NCI-H345 treated with DMSO at 0.1 percent for 48 hours (cell line): ENCODE data around the gene CFAP57.
"Not testable (repeated sequence)": the region's sequence is repeated elsewhere in the genome, so short reads cannot be mapped to it uniquely, and the experiment has no call there.

ENCODE experiments used
- DNase-seq: peaks from one replicate; lab custom pipeline; 2025; ENCODE audit not compliant: unreplicated experiment; lab: John Stamatoyannopoulos, UW

CFAP57 gene

DNA sequence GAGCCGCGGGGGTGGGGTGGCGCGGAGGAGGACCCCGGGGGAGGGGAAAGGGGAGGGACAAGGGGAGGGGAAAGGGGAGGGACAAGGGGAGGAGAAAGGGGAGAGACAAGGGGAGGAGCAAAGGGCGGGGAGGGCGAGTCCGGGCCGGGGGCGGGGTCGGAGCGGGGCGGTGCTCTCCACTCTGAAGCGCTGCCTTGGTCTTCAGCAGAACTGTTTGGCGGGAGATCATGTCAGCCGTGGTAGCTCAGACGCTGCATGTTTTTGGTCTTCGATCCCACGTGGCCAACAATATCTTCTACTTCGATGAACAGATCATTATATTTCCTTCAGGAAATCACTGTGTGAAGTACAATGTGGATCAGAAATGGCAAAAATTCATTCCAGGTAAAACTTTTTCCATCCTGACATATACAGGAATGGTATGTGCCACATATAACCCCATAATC, 420 bp downstream of the CFAP57 start:
- DNase-seq = peak; percentile 73

DNA sequence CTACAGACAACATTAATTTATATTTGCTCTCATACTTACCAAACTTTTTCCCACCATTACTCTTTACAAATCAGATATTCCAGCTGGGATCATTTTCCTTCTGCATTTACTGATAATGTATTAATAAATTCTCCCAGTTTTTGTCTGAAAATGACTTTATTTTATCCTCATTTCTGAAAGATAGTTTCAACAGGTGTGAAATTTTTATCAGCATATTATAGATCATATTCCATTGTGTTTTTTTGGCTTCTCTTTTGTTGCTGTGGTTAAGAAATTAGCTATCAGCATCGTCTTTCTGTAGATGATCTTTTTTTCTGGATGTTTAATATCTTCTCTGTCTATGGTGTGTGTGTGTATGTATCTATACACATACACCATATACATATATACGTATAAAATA, 2.7 kb downstream of the CFAP57 start:
- no peak for DNase-seq

DNA sequence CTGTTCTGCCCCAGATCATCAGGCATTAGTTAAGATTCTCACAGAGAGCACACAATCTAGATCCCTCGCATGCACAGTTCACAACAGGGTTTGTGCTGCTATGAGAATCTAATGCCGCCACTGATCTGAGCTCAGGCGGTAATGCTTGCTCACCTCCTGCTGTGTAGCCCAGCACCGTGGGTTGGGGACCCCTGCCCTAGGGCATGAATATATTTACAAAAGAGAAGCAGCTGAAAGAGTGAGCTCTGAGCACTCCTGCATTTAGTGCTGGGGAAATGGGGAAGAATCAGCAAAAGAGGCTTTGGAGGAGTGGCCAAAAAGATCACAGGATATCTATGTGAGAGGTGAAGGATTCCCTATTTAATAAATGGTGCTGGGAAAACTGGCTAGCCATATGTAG, 5.6 kb downstream of the CFAP57 start:
- DNase-seq = no peak

DNA sequence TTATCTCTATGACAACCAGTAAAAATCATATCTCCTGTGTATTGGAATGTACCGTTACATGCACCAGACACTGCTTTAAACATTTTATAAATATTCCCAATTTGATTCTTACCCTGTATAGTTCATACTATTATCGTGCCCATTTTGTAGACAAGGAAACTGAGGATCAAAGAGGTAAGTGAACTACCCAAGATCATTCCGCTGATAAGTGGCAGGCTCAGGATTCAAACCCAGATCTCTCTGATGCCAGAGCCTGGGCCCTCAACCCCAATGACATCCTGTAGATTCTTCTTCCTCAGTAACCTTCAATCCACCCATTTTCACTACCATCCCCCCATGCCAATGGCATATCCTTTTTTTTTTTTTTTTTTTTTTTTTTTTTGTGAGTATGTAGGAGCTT, 12.3 kb downstream of the CFAP57 start:
- no peak for DNase-seq

DNA sequence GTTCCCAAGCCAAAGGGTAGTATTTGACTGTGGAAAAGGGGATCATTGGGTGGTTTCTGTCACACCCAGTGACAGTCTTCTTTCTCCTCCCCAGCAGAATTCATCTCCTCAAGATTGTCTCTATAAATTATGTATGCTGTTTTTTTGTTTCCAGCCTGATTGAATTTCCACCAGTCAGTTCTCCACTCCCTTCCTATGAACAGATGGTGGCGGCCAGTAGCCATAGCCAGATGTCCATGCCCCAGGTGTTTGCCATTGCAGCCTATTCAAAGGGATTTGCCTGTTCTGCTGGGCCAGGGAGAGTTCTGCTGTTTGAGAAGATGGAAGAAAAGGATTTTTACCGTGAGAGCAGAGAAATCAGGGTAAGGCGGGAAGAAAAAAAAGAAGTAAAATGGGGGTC, 12.9 kb downstream of the CFAP57 start:
- DNase-seq = no peak

DNA sequence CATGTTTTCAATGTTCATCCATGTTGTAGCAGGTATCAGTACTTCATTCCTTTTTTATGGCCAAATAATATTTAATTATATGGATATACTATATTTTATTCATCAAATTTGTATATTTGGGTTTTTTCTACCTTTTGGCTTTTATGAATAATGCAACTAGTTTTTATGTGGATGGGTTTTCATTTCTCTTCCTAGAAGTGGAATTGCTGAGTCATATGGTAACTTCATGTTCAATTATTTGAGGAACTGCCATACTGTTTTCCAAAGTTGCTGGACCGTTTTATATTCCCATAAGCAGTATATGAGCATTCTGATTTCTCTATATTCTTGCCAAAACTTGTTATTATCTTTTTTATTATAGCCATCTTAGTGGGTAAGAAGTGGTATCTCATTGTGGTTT, 16.0 kb downstream of the CFAP57 start:
- DNase-seq = no peak

DNA sequence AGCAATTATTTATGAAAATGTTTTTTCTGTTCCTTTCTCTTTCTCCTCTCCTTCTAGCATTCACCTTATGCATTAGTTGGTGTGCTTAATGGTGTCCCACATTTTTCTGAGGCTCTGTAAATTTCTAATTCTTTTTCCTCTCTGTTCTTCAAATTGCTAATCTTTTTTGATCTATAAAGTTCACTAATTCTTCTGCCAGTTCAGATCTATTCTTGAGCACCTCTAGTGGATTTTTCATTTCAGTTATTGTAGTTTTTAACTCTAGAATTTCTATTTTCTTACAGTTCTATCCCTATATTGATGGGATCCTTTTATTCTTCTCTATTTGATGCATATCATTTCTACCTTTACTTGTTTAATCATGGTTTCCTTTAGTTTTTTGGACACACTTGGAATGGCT, 22.4 kb downstream of the CFAP57 start:
- no peak for DNase-seq

DNA sequence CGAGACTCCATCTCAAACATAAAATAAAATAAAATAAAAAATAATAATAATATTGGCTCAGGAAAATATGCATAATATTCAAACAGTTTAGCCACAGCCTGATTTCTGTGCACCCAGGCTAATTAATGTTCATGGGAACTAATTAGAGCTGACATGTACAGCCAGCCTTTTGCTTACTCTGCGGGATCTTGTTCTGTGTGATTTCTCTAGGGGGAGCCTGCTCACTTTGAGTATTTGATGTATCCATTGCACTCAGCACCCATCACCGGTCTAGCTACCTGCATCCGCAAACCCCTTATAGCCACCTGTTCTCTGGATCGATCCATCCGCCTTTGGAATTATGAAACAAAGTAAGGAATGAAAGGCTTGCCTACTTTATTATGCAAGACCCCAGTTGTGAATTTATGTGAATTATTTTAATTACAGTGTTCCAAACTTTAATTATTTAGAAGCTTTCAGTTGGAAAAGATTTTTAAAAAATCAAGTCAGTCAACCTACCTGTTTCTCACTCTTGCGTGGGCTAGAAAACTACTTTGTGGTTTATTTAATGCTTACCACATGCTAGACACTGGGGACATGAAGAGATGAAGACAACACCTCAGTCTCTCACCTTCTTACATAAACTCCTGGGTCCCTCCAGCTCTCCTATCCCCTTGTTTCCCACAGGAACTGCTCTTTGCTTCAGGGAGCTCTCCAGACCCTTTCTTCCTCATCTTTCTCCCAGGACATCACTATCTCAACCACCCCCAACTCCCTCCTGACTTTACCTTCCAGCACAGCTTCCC, 25.4 kb downstream of the CFAP57 start:
- no peak for DNase-seq

DNA sequence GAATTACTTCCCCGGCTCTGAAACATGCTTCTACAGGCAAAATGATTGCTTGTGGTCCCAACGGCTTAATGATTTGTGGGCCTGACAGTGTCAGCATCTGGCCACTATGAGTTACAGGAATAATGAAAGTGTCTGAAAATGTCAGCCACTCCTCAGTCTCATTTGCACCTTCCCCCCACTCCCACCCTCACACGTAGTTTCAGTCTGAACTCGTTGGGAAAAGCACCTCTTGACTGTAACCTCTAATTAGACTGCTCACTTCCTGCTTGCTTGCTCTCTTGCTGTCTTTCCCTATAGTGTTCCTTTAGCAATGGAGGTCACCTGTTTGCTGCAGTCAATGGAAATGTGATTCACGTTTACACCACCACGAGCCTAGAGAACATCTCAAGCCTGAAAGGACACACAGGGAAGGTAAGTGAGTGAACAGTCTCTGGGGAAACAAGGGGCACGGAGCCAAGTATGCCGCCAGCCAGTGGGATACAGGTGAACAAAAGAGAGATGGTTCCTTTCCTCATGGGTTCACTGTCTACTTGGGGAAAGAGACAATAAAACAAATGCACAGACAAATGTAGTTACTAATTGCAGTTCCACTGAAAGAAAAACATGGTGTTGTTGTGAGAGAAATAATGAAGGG, 27.1 kb downstream of the CFAP57 start:
- DNase-seq = peak; percentile 94

DNA sequence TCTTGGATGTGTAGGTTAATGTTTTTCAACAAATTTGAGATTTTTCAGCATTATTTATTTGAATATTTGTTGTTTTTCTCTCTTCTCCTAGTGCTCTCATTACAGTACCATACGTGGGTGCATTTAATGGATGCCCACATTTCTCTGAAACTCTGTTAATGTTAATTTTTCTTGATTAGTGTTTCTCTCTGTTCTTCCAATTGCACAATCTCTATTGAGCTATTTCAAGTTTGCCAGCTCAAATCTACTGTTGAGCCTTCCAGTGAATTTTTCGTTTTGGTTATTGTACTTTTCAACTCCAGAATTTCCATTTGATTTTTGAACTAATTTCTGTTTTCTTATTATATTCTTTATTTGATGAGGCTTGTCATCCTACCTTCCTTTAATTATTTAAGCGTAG, 31.7 kb downstream of the CFAP57 start:
- no peak for DNase-seq

DNA sequence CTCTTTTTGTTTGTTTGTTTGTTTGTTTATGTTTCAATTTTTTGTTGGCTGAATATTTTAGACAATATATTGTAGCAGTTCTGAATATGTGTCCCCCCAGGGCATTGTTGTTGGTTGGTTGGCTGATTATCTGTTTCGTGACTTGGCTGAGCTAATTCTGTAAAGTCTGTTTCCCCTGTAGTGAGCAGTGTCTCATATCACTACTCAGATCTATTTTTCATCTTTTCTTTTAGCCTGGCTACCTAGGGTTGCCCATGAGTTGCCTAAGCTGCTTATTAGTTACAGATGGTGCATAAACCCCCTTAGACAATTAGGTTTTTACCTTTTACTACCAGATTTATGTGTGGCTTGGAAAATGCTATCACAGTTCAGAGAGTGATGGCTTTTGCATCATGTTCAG, 32.3 kb downstream of the CFAP57 start:
- DNase-seq = no peak

DNA sequence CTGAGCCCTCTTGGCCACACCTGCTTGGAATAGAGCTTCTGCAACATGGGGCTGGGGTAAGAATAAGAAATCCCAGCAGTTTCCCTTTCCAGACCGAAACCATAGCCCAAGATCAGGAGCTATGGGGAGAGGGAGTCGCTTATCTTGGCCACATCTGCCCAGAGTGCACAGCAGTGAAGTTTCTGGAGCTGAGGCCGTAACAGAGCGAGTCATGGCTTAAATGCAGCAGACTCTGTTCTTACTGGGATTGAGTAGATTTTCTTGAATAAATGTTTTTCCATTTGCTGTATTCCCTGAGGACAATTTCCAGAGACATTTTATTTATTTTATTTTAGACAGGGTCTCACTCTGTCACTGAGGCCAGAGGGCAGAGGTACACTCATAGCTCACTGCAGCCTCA, 33.5 kb downstream of the CFAP57 start:
- DNase-seq = no peak

DNA sequence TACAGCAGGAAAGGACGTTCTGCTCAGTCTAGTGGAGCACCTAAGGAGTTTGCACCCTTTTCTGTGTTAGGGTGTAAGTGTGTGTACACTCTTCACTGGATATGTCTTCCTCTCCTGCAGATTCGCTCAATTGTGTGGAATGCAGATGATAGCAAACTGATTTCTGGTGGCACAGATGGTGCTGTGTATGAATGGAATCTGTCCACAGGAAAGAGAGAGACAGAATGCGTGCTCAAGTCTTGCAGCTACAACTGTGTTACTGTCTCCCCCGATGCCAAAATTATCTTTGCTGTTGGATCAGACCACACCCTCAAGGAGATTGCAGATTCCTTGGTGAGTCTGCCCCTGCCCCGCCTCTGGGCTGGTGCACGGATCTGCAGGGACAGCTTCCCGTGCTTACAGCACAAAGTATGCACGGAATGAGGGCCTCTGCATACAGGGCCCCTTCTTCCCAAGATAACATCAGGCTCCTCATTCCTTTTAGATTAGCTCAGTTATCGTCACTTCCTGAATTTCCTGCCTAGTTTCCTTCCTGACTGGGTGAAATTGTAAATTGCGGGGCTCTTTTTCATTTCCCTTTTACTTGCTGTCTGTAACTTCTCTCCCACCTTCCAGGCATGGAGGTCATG, 34.6 kb downstream of the CFAP57 start:
- no peak for DNase-seq

DNA sequence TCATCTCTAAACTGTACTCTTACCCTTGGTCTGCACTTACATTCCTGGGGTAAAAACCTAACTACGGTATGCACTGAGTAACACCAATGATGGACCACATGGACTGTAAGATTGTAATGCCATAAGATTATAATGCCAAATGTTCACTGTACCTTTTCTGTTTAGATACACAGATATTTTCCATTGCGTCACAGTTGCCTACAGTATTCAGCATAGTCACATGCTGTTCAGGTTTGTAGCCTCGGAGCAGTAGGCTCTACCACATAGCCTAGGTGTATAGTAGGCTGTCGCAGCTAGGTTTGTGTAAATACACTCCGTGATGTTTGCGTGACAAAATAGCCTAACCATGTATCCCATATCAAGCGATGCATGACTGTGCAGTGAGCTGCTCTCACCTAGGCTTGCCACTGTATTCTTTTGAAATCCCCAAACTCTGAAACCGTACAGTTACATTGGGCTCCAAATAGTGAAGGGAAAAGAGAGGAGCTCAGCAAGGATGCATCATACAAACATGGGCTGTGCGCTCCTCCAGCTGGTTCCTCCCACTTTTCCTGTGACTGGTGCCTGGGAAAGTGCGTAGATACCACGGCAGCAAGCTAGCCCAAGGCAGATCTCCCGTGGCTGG, 35.2 kb downstream of the CFAP57 start:
- no peak for DNase-seq

DNA sequence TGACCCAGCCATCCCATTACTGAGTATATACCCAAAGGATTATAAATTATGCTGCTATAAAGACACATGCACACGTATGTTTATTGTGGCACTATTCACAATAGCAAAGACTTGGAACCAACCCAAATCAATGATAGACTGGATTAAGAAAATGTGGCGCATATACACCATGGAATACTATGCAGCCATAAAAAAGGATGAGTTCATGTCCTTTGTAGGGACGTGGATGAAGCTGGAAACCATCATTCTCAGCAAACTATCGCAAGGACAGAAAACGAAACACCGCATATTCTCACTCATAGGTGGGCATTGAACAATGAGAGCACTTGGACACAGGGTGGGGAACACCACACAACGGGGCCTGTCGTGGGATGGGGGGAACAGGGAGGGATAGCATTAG, 36.1 kb downstream of the CFAP57 start:
- not testable (repeated sequence) for DNase-seq

DNA sequence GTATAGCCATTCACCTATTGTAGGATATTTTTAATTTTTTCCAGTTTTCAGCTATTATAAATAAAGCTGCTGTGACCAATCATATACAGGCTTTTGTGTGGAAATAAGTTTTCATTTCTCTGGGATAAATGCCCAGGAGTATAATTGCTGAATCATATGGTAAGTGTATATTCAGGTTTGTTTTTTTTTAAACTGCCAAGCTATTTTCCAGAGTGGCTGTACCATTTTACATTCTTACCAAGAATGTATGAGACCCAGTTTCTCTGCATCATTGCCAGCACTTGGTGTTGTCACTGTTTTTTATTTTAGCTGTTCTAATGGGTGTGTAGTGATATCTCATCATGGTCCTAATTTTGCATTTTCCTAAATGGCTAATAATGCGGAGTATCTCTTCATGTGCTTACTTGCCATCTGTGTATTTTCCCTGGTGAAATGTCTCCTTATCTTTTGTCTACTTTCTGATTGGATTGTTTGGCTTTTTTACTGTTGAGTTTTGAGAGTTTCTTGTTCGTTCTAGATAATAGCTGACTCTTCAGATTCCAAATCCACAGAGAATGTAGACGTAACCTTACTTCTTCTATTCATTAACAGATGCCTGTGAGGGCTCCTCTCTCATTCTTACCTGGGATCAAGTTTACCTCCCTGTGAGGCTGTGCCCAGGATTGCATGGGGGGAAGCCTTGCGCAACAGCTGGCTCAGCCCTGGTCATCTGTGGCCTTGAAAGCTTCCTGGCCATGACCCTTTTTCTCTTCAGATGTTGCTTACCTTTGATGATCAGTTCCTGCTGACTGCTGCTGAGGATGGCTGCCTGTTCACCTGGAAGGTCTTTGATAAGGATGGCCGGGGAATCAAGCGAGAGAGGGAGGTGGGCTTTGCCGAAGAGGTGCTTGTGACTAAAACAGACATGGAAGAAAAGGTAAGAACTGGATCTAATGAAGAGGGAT, 42.6 kb downstream of the CFAP57 start:
- DNase-seq = no peak

DNA sequence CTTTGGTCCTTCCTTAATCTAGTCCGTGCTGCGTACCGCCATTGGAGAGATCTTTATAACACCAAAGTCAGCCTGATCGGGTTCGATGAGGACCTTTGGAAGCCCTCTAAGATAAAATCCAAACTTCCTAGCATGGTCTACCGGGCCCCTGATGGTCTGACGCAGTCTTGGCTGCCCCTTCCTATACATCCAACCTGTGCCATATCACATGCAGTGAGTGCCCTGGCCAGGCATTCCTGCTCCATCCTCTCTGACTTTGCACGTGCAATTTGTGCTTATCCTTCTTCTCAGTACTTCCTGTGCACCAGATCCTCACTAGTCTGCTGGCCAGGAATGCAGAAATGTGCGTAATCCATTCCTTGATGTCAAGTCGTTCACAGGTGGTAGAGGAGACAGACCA, 45.6 kb downstream of the CFAP57 start:
- DNase-seq = no peak

DNA sequence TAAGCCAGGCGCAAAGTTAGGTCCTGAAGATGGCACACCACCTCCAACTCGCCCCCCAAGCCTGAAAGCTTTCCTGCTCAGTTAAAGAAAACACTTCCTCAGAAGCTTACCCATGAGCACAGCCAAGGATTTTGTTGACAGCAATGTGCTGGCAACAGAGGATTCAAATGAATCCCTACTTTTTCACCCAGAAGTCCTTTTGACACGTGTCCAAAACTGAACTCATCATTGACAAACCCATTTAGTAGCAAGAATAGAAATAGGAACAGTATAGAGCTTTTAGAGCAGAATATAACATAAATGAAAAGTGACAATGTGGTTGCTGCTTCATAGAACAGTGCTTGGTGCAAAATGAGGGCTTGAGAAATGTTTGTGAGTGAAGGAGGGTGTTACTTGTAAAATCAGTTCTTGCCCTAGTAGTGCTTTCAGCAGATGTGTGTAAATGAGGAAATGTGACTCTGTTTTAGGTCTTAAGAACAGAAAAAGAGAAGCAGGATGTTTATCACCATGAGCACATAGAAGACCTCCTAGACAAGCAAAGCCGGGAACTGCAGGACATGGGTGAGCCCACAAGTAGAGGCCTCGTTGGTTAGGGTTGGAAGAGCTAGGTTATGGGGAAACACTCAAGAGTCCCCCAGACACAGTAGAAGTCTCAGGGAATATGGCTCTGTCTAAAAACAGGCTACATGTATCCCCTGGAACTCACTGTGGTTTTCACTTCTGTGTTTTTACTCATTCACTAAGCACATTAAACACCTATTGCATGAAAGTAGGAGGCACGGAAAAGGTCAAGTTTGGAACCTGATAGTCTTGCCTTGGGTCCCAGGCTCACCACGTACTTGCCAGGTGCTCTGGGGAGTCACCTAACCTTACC, 49.0 kb downstream of the CFAP57 start:
- DNase-seq = no peak

DNA sequence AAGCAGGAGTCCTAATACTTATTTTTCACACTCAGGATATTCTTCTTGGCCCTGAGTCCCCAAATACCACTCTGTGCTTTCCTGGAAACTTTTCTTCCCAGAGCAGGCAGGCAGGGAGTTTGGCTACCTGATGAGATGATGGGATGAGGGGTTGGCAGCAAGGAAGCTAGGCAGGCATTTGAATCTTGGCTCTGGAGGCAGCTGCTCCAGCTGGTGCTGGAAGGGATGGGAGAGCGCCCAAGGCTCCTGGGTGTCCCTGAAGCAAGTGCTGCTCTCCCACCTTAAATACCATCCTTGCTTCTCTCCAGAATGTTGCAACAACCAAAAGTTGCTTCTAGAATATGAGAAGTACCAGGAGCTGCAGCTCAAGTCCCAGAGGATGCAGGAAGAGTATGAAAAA, 49.7 kb downstream of the CFAP57 start:
- DNase-seq = no peak

DNA sequence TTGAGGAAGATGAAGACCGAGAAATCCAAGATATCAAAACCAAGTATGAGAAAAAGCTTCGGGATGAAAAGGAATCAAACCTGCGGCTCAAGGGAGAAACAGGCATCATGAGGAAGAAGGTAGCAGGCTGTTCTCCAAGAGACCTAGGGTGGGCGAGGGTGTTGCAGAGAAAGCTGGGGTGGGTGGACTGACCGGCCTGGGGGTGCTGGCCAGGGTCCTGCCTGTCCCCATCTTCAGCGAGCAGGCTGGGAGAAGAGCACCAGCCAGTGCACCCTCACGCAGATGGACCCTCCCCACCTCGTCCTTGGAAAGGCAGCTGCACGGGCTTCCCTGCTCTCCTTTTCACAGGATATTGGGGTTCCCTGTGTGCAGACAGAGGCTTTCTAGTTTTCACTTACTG, 50.7 kb downstream of the CFAP57 start:
- no peak for DNase-seq
